GM12892 (cell line): ENCODE measurements around the gene TBC1D17.

Experiments
- POLR2A ChIP-seq: IDR thresholded peaks from 2 replicates; pipeline ENCODE4 v1.6.1; 2011; ENCODE audit warnings: low read depth, low read length, control low read depth
- TAF1 ChIP-seq: IDR thresholded peaks from 2 replicates; pipeline ENCODE4 v1.6.1; 2011; ENCODE audit warnings: low read depth, mild to moderate bottlenecking, control low read depth, low read length, borderline replicate concordance

DNA sequence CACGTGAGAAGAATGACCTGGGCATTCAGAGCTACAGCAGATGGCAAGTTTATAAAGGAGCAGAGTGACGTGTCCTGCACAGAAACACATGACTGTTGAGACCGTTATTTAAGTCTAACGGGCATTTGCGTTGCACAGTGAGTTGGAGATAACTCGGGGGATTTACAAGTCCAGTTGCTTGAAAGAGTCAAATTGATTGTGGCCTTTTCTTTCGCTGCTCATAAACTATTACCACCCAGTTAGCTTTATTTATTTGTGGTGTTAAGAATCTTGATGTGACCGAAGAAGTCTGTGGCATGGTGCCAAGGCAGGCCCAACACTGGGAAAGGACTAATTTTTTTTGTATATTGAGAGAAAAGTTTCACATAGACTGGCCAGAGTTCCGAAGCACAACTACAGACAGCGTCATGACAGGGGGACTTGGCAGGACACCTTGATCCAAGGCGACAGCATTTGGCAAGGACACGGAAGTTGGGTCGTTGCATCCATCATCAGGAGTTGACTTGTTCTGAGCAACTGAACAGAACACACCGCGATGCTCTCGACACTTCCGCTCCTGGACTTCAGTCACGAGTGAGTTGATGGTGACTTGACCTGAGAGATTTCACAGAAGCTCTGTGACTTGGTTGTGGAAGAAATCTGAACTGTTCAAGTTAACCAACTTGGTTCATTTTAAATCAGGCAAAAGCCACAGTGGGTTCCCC is 38.5 kb upstream of the TBC1D17 start:
- TF ChIP-seq POLR2A (no peak), TAF1 (no peak)
